Tibial nerve (tissue), 4 donors: Measurements from ENCODE around the gene MLXIP. TPM values are rescaled to one million over a fixed set of nuclear protein-coding genes. Genes with fewer than 3 reads are reported as not detected.
"Not testable (repeated sequence)": the region's sequence is repeated elsewhere in the genome, so short reads cannot be mapped to it uniquely, and the experiment has no call there.

Experiments used
- DNase-seq, 2 donors: peaks; one replicate each; pipeline ENCODE4 v3.0.0-alpha.2; 2019; ENCODE audit warnings: low spot score in 2 of 2
- H3K27ac ChIP-seq, 4 donors: fragments of 200-600 bp; sonication (generic) in 3 of 4; one replicate each; pipeline ENCODE4 v1.5.1; 2017 to 2019; ENCODE audit warnings: mild to moderate bottlenecking in 1 of 4
- H3K27me3 ChIP-seq, 2 donors: fragments of 200-600 bp; sonication (generic) in 1 of 2; one replicate each; pipeline versions ENCODE4 v1.5.1 to v1.6.0; 2017 to 2019
- H3K36me3 ChIP-seq, 3 donors: fragments of 200-600 bp; sonication (generic); one replicate each; pipeline ENCODE4 v1.5.1; 2018 to 2019
- H3K4me1 ChIP-seq, 4 donors: fragments of 200-600 bp; sonication (generic) in 3 of 4; one replicate each; pipeline ENCODE4 v1.5.1; 2017 to 2019
- H3K4me3 ChIP-seq, 4 donors: fragments of 200-600 bp; sonication (generic) in 3 of 4; one replicate each; pipeline ENCODE4 v1.5.1; 2017 to 2019; ENCODE audit warnings: mild to moderate bottlenecking in 1 of 4, moderate library complexity in 1 of 4
- H3K9me3 ChIP-seq, 4 donors: fragments of 200-600 bp; sonication (generic) in 3 of 4; one replicate each; pipeline ENCODE4 v1.5.1; 2017 to 2019
- EP300 ChIP-seq, 2 donors: sonication (generic); formaldehyde crosslinking; IDR thresholded peaks; one replicate each; pipeline ENCODE4 v1.6.1; 2017; ENCODE audit warnings: antibody characterized with exemption in 2 of 2, mild to moderate bottlenecking in 1 of 2
- POLR2A ChIP-seq, 2 donors: fragments of 450-650 bp; IDR thresholded peaks; one replicate each; pipeline ENCODE4 v1.6.1; 2017; ENCODE audit warnings: antibody characterized with exemption in 2 of 2, mild to moderate bottlenecking in 2 of 2, moderate library complexity in 2 of 2
- WGBS, 2 donors: methylation state at CpG; one replicate each; pipeline ENCODE4 v1.1.5; 2018; 5-methylcytosine and 5-hydroxymethylcytosine counted together
- total RNA-seq, 4 donors: library from RNA; depleted of rRNA; stranded (reverse); fragments of >200 nt; gene quantifications; one replicate each; pipeline ENCODE4 v1.1.0, GENCODE V29; 2016
- TF ChIP-seq, protein P1 (sequence below), 5 experiments: fragments of 200-600 bp in 3 of 5; fragments of 450-650 bp in 2 of 5; sonication (generic) in 3 of 5; IDR thresholded peaks; one replicate each; pipeline ENCODE4 v1.5.1; 2016 to 2019; ENCODE audit warnings: antibody characterized with exemption in 5 of 5, mild to moderate bottlenecking in 3 of 5, moderate library complexity in 2 of 5

Gene MLXIP
- total RNA-seq, 4 donors from 2014 or later: 22.1 to 57.0 (median 27.1) TPM

- H3K9me3 ChIP-seq: no peaks in the 10 kb centered on the region
- TF ChIP-seq POLR2A (IDR thresholded peaks at IDR 0.05) (no peak), EP300 (IDR thresholded peaks at IDR 0.05) (no peak)
- TF ChIP-seq, protein P1, sequence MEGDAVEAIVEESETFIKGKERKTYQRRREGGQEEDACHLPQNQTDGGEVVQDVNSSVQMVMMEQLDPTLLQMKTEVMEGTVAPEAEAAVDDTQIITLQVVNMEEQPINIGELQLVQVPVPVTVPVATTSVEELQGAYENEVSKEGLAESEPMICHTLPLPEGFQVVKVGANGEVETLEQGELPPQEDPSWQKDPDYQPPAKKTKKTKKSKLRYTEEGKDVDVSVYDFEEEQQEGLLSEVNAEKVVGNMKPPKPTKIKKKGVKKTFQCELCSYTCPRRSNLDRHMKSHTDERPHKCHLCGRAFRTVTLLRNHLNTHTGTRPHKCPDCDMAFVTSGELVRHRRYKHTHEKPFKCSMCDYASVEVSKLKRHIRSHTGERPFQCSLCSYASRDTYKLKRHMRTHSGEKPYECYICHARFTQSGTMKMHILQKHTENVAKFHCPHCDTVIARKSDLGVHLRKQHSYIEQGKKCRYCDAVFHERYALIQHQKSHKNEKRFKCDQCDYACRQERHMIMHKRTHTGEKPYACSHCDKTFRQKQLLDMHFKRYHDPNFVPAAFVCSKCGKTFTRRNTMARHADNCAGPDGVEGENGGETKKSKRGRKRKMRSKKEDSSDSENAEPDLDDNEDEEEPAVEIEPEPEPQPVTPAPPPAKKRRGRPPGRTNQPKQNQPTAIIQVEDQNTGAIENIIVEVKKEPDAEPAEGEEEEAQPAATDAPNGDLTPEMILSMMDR (IDR thresholded peaks at IDR 0.05): no peak
- no peak overlapping the region for H3K4me3 ChIP-seq
- no peak for DNase-seq
- WGBS, 2 donors: 91 to 94% methylated on average over 5 of the region's 5 CpGs
- H3K27me3 ChIP-seq: no peaks in the 10 kb centered on the region
- no peak overlapping the region for H3K27ac ChIP-seq
- H3K36me3 ChIP-seq: no peaks in the 10 kb centered on the region
- H3K4me1 ChIP-seq: no peaks in the 10 kb centered on the region
Observed at GRCh38 chr12:122171399-122171798, 92.8 kb downstream of the MLXIP start.

DNA sequence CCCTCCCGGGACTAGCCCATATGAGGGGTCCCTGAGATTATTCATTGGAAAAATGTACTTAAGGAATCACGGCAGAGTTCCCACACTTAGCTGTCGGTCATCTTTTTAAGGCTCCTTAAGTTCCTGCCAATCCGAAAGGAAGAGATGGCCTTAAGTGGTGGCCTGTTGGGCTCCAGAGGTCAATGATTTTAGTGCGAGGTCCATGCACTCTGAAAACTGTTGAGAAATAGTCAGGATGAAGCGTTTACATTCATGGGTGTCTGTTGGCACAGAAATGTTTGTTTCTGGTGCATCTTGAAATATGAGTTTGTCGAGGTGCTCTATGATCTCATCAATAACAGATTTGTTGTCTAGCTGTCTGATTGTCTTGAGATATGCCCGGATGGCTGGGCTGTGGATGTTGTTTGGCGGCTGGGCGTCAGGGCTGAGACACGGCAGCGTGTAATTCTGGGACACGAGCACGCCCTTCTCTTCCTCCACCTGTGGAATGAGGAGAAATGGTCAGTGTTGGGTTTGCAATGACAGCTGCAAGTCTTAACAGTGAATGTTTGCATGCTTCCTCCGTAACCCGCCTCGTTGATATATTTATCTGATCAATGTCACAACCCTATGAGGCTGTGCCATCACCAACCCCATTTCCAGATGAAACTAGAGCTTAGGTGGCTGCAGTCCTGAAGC, 93.8 kb downstream of the MLXIP start:
- no peak for DNase-seq
- Histone ChIP-seq H3K27ac (no peak overlapping the region), H3K9me3 (no peaks in the 10 kb centered on the region), H3K27me3 (no peaks in the 10 kb centered on the region), H3K4me3 (no peak overlapping the region), H3K36me3 (no peaks in the 10 kb centered on the region), H3K4me1 (no peaks in the 10 kb centered on the region)
- WGBS, 2 donors: 74 to 79% methylated on average over 17 of the region's 17 CpGs
- no peak for TF ChIP-seq EP300 (IDR thresholded peaks at IDR 0.05)
- TF ChIP-seq, protein P1 (IDR thresholded peaks at IDR 0.05): no peak
- no peak for TF ChIP-seq POLR2A (IDR thresholded peaks at IDR 0.05)

GRCh38 chr12:122174155-122174845, 95.7 kb downstream of the MLXIP start, which contains the start of gene IL31:
Gene IL31, minus strand, starts transcription at chr12:122174221. Its CDS starts 49 bp downstream, at chr12:122174172.
- no peak within 1 kb of the TSS for H3K27ac ChIP-seq
- no peaks in the 10 kb centered on the region for H3K4me1 ChIP-seq
- 90 to 91% methylated on average over 17 of the region's 17 CpGs for WGBS, 2 donors
- H3K27me3 ChIP-seq: no peaks in the 10 kb centered on the region
- DNase-seq: no peak
- no peaks in the 10 kb centered on the region for H3K9me3 ChIP-seq
- no peaks in the 10 kb centered on the region for H3K36me3 ChIP-seq
- TF ChIP-seq EP300 (IDR thresholded peaks at IDR 0.05) (no peak), POLR2A (IDR thresholded peaks at IDR 0.05) (no peak)
- TF ChIP-seq, protein P1 (IDR thresholded peaks at IDR 0.05): no peak
- H3K4me3 ChIP-seq: no peak within 1 kb of the TSS

GRCh38 chr12:122176473-122176872, 97.9 kb downstream of the MLXIP start:
- DNase-seq, H3K27ac ChIP-seq, H3K9me3 ChIP-seq, H3K4me1 ChIP-seq, H3K4me3 ChIP-seq, H3K27me3 ChIP-seq, H3K36me3 ChIP-seq: not testable (repeated sequence)
- 87 to 91% methylated on average over 4 of the region's 4 CpGs for WGBS, 2 donors

GRCh38 chr12:122182887-122183587, 104.5 kb downstream of the MLXIP start, which contains the start of gene LRRC43:
Gene LRRC43, plus strand, starts transcription at chr12:122183123. Its CDS starts 22 bp downstream, at chr12:122183145.
- 4 to 28% methylated on average over 4 to 62 of the region's 63 CpGs for WGBS, 2 donors

More at GRCh38 chr12:122182887-122183587, 104.5 kb downstream of the MLXIP start, which contains the start of gene LRRC43:
- H3K4me3 ChIP-seq: peak within 1 kb of the TSS; percentile 27 to 54 (median 36)
- H3K27me3 ChIP-seq: peaks cover 0 to 29% of the 10 kb centered on the region in 2 donors
- H3K36me3 ChIP-seq: no peaks in the 10 kb centered on the region
- TF ChIP-seq POLR2A (IDR thresholded peaks at IDR 0.05): no peak
- TF ChIP-seq, protein P1 (IDR thresholded peaks at IDR 0.05): no peak
- no peak for TF ChIP-seq EP300 (IDR thresholded peaks at IDR 0.05)
- DNase-seq: no peak
- no peak within 1 kb of the TSS for H3K27ac ChIP-seq
- H3K4me1 ChIP-seq: peaks cover 0 to 11% (median 4%) of the 10 kb centered on the region in 4 donors
- H3K9me3 ChIP-seq: no peaks in the 10 kb centered on the region
